Myocyte (in vitro differentiated cells): Measurements from ENCODE around the gene TOP1. TPM values are rescaled to one million over a fixed set of nuclear protein-coding genes. Genes with fewer than 3 reads are reported as not detected.

Experiments used
- DNase-seq: peaks from one replicate; pipeline ENCODE4 v3.0.0-alpha.2; 2012; ENCODE audit warnings: low read depth
- total RNA-seq: library from RNA; depleted of rRNA; stranded (reverse); fragments of >200 nt; gene quantifications from 2 replicates; pipeline ENCODE4 v1.2.3, GENCODE V29; 2014

Gene TOP1
- total RNA-seq, 1 donor from 2014 or later, result 18.8 TPM

GRCh38 chr20:41054847-41055230, 26.2 kb downstream of the TOP1 start:
- no peak for DNase-seq

GRCh38 chr20:41055679-41056078, 27.1 kb downstream of the TOP1 start:
- no peak for DNase-seq

GRCh38 chr20:41057999-41058673, 29.5 kb downstream of the TOP1 start:
- no peak for DNase-seq

- no peak for DNase-seq
These were observed 30.3 kb downstream of the TOP1 start for GRCh38 chr20:41058674-41059635.

- no peak for DNase-seq
These were observed 32.5 kb downstream of the TOP1 start for GRCh38 chr20:41061155-41061554.

GRCh38 chr20:41063442-41063841, 34.8 kb downstream of the TOP1 start:
- no peak for DNase-seq

- no peak for DNase-seq
These were observed 35.8 kb downstream of the TOP1 start for GRCh38 chr20:41064377-41064776.

- no peak for DNase-seq
These were observed 37.1 kb downstream of the TOP1 start for GRCh38 chr20:41065716-41066115.

GRCh38 chr20:41068806-41069205, 40.2 kb downstream of the TOP1 start:
- no peak for DNase-seq

GRCh38 chr20:41072190-41072863, 43.7 kb downstream of the TOP1 start:
- peak; percentile 50 for DNase-seq

GRCh38 chr20:41072915-41073314, 44.3 kb downstream of the TOP1 start:
- no peak for DNase-seq

GRCh38 chr20:41074441-41074840, 45.8 kb downstream of the TOP1 start:
- no peak for DNase-seq

- DNase-seq, result no peak
These were observed 48.2 kb downstream of the TOP1 start for GRCh38 chr20:41076776-41077175.

GRCh38 chr20:41078329-41078728, 49.7 kb downstream of the TOP1 start:
- DNase-seq, result peak; percentile 63

- DNase-seq, result no peak
These were observed 50.4 kb downstream of the TOP1 start for GRCh38 chr20:41079066-41079465.

- no peak for DNase-seq
These were observed 52.2 kb downstream of the TOP1 start for GRCh38 chr20:41080866-41081265.

- DNase-seq, result peak; percentile 59
These were observed 52.7 kb downstream of the TOP1 start for GRCh38 chr20:41081276-41081814.

GRCh38 chr20:41082306-41082705, 53.7 kb downstream of the TOP1 start:
- DNase-seq, result no peak

- DNase-seq, result no peak
These were observed 57.0 kb downstream of the TOP1 start for GRCh38 chr20:41085606-41086005.

- DNase-seq, result no peak
These were observed 58.0 kb downstream of the TOP1 start for GRCh38 chr20:41086402-41087324.

- no peak for DNase-seq
These were observed 58.7 kb downstream of the TOP1 start for GRCh38 chr20:41087325-41087685.
